ENCODE data around the gene SYCE1. TPM values are rescaled to one million over a fixed set of nuclear protein-coding genes. Genes with fewer than 3 reads are reported as not detected.

SYCE1 gene
- total and polyA plus RNA-seq, 2 of the 4 experiments (the other 2 are of a cell fraction): not detected

GRCh38 chr10:133613699-133614098, 48.3 kb upstream of the SYCE1 start:
- no peak overlapping the region for H2BK20ac ChIP-seq (ENCODE audit: low read depth, low read length)
- H3K27ac ChIP-seq (ENCODE audit: insufficient read depth, low read length): no peak overlapping the region
- TF ChIP-seq RCOR1 (IDR thresholded peaks at IDR 0.05; ENCODE audit: insufficient replicate concordance, low read length) (no peak), RAD21 (IDR thresholded peaks at IDR 0.05; ENCODE audit: low read length) (no peak), MXI1 (IDR thresholded peaks at IDR 0.05; ENCODE audit: borderline replicate concordance, low read depth, low read length) (no peak), RFX5 (IDR thresholded peaks at IDR 0.05; ENCODE audit: low read depth, low read length) (no peak), BHLHE40 (IDR thresholded peaks at IDR 0.05; ENCODE audit: low read depth, low read length) (no peak), MAFK (IDR thresholded peaks at IDR 0.05; ENCODE audit: low read depth, low read length) (no peak), POLR2A (IDR thresholded peaks at IDR 0.05; ENCODE audit: low read depth, low read length) (no peak), NFE2L2 (IDR thresholded peaks at IDR 0.05; ENCODE audit: low read depth, low read length) (no peak), MAZ (IDR thresholded peaks at IDR 0.05; ENCODE audit: borderline replicate concordance, low read depth, low read length) (no peak), SMC3 (IDR thresholded peaks at IDR 0.05; ENCODE audit: low read depth, low read length) (no peak), CEBPB (IDR thresholded peaks at IDR 0.05; ENCODE audit: low read depth, low read length) (no peak), CHD1 (IDR thresholded peaks at IDR 0.05; ENCODE audit: low read depth, low read length) (no peak)
- TF ChIP-seq, protein P1, sequence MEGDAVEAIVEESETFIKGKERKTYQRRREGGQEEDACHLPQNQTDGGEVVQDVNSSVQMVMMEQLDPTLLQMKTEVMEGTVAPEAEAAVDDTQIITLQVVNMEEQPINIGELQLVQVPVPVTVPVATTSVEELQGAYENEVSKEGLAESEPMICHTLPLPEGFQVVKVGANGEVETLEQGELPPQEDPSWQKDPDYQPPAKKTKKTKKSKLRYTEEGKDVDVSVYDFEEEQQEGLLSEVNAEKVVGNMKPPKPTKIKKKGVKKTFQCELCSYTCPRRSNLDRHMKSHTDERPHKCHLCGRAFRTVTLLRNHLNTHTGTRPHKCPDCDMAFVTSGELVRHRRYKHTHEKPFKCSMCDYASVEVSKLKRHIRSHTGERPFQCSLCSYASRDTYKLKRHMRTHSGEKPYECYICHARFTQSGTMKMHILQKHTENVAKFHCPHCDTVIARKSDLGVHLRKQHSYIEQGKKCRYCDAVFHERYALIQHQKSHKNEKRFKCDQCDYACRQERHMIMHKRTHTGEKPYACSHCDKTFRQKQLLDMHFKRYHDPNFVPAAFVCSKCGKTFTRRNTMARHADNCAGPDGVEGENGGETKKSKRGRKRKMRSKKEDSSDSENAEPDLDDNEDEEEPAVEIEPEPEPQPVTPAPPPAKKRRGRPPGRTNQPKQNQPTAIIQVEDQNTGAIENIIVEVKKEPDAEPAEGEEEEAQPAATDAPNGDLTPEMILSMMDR (conservative IDR thresholded peaks at IDR 0.05; ENCODE audit: low read depth, low read length): no peak
- TF ChIP-seq, protein P2, sequence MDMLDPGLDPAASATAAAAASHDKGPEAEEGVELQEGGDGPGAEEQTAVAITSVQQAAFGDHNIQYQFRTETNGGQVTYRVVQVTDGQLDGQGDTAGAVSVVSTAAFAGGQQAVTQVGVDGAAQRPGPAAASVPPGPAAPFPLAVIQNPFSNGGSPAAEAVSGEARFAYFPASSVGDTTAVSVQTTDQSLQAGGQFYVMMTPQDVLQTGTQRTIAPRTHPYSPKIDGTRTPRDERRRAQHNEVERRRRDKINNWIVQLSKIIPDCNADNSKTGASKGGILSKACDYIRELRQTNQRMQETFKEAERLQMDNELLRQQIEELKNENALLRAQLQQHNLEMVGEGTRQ (IDR thresholded peaks at IDR 0.05; ENCODE audit: low read depth, low read length): no peak
- ATAC-seq (ENCODE audit: low read depth) (no peak), DNase-seq (no peak)
- in situ Hi-C loops (cut with MboI; ENCODE audit: low sequenced_read_pairs): no loop called here
- no peak overlapping the region for H2BK5ac ChIP-seq (ENCODE audit: low read depth, low read length, poor library complexity, severe bottlenecking)
- intact Hi-C loops (cut with micrococcal nuclease): no loop called here
- no peak overlapping the region for H3K56ac ChIP-seq (ENCODE audit: extremely low read depth, insufficient read depth, low read length)
- H4K20me1 ChIP-seq (ENCODE audit: insufficient read depth, low read length): no peaks in the 10 kb centered on the region
- no peaks in the 10 kb centered on the region for H3K27me3 ChIP-seq (ENCODE audit: control insufficient read depth, insufficient read depth, low read length)
- no peak overlapping the region for H2AK9ac ChIP-seq (replicated peaks; ENCODE audit: low read depth, low read length, poor library complexity)
- no peak overlapping the region for H4K91ac ChIP-seq (ENCODE audit: insufficient read depth, low read depth, low read length)
- H3K9me1 ChIP-seq (ENCODE audit: insufficient read depth, low read length): no peaks in the 10 kb centered on the region
- BruUV-seq (replicated peaks): no TSS peak
- H2BK120ac ChIP-seq (ENCODE audit: low read depth, low read length): no peak overlapping the region
- H2BK15ac ChIP-seq (ENCODE audit: low read depth, low read length): no peak overlapping the region
- H3K79me1 ChIP-seq (ENCODE audit: low read depth in 1 of 2, low read length in 2 of 2): no peaks in the 10 kb centered on the region
- no peak overlapping the region for H3K23ac ChIP-seq (ENCODE audit: low read depth, low read length)
- H3K14ac ChIP-seq (replicated peaks; ENCODE audit: low read depth, low read length): no peak overlapping the region
- no peak overlapping the region for H3K4me3 ChIP-seq (ENCODE audit: insufficient read depth, low read depth, low read length)
- dilution Hi-C loops (cut with HindIII; ENCODE audit: low sequenced_read_pairs, unreplicated experiment): no loop called here
- POLR2A ChIA-PET (ENCODE audit: unreplicated experiment): no interaction called here
- H4K8ac ChIP-seq (ENCODE audit: low read depth in 2 of 2, low read length in 2 of 2): no peak overlapping the region
- H3K36me3 ChIP-seq (ENCODE audit: control insufficient read depth, insufficient read depth, low read length): no peaks in the 10 kb centered on the region
- H2AK5ac ChIP-seq (ENCODE audit: low read depth, low read length): no peak overlapping the region
- WGBS, 2 experiments (ENCODE audit: extremely low coverage in 2 of 2, insufficient read length in 1 of 2): 34% methylated on average over 3 of the region's 6 CpGs; no CpG with 5 or more reads in 1 of the 2 experiments
- H4K5ac ChIP-seq (ENCODE audit: low read depth, low read length): no peak overlapping the region
- no peak overlapping the region for H3K9ac ChIP-seq (ENCODE audit: low read depth, low read length)
- H3K4me1 ChIP-seq (ENCODE audit: control insufficient read depth, insufficient read depth, low read length): no peaks in the 10 kb centered on the region
- H3K4ac ChIP-seq (ENCODE audit: low read depth, low read length): no peak overlapping the region
- H2AFZ ChIP-seq (replicated peaks; ENCODE audit: low read length, poor library complexity): no peak overlapping the region
- H3K4me2 ChIP-seq (ENCODE audit: low read depth, low read length): no peak overlapping the region
- CTCF ChIA-PET: interaction anchor here (0.7 kb wide), 1 partner anchor 251 kb away, joined by 4 read pairs; no protein-coding TSS in a partner anchor
- H3K9me3 ChIP-seq (ENCODE audit: control insufficient read depth, insufficient read depth, low read length): peaks cover 6% of the 10 kb centered on the region; the same call in 1 of the 2 replicates
- H3K18ac ChIP-seq (ENCODE audit: low read depth, low read length): no peak overlapping the region
